DND-41 (cell line): Measurements from ENCODE around the gene PCSK4.

Experiments
- ATAC-seq: fragments of 200-7000 bp; cut with Tn5 transposase; 3 replicates; pipeline ENCODE4 v1.9.1; 2021; ENCODE audit warnings: low read depth; ENCODE audit not compliant: insufficient read depth
- DNase-seq: peaks from one replicate; pipeline ENCODE4 v3.0.0-alpha.2; 2020
- H2AFZ ChIP-seq: 2 replicates; pipeline ENCODE4 v1.6.0; 2012; ENCODE audit warnings: low read depth, low read length
- H3K27ac ChIP-seq: 2 replicates; pipeline ENCODE4 v1.5.1; 2012; ENCODE audit warnings: low read length, inconsistent platforms
- H3K27me3 ChIP-seq: fragments of 200-600 bp; sonication (generic); 2 replicates; pipeline ENCODE4 v1.6.0; 2012; ENCODE audit warnings: low read length, mild to moderate bottlenecking, inconsistent platforms; ENCODE audit not compliant: insufficient read depth, poor library complexity
- H3K36me3 ChIP-seq: 2 replicates; pipeline ENCODE4 v1.5.1; 2012; ENCODE audit warnings: low read length, inconsistent platforms; ENCODE audit not compliant: insufficient read depth
- H3K4me1 ChIP-seq: 2 replicates; pipeline ENCODE4 v1.5.1; 2012; ENCODE audit warnings: mild to moderate bottlenecking, low read length; ENCODE audit not compliant: insufficient read depth
- H3K4me2 ChIP-seq: 2 replicates; pipeline ENCODE4 v1.6.0; 2012; ENCODE audit warnings: mild to moderate bottlenecking, moderate library complexity, low read length, inconsistent platforms; ENCODE audit not compliant: insufficient read depth
- H3K4me3 ChIP-seq, 2 experiments: fragments of 200-600 bp in 1 of 2; shearing (Covaris generic) in 1 of 2; 2 replicates each; pipeline ENCODE4 v1.5.1; 2012 to 2016; ENCODE audit warnings: inconsistent platforms in 2 of 2, low read length in 2 of 2, mild to moderate bottlenecking in 2 of 2, low read depth in 1 of 2, moderate library complexity in 1 of 2
- H3K79me2 ChIP-seq: 2 replicates; pipeline ENCODE4 v1.6.0; 2012; ENCODE audit warnings: low read length, inconsistent platforms; ENCODE audit not compliant: insufficient read depth
- H3K9ac ChIP-seq: 2 replicates; pipeline ENCODE4 v1.6.0; 2012; ENCODE audit warnings: low read depth, mild to moderate bottlenecking, inconsistent platforms, low read length, moderate library complexity
- H3K9me3 ChIP-seq: 2 replicates; pipeline ENCODE4 v1.5.1; 2012; ENCODE audit warnings: low read length, moderate library complexity, mild to moderate bottlenecking, inconsistent platforms; ENCODE audit not compliant: insufficient read depth, severe bottlenecking
- H4K20me1 ChIP-seq: 2 replicates; pipeline ENCODE4 v1.6.0; 2012; ENCODE audit warnings: low read length; ENCODE audit not compliant: insufficient read depth
- EZH2 ChIP-seq: IDR thresholded peaks from 3 replicates; pipeline ENCODE4 v1.6.1; 2012; ENCODE audit warnings: borderline replicate concordance, low read depth, mild to moderate bottlenecking, moderate library complexity, low read length, inconsistent platforms; ENCODE audit not compliant: severe bottlenecking
- TF ChIP-seq, protein P1 (sequence below): IDR thresholded peaks from 2 replicates; pipeline ENCODE4 v1.5.1; 2012; ENCODE audit warnings: borderline replicate concordance, low read length, moderate library complexity, mild to moderate bottlenecking; ENCODE audit not compliant: poor library complexity, severe bottlenecking; ENCODE audit errors: extremely low read depth

PCSK4 gene

DNA sequence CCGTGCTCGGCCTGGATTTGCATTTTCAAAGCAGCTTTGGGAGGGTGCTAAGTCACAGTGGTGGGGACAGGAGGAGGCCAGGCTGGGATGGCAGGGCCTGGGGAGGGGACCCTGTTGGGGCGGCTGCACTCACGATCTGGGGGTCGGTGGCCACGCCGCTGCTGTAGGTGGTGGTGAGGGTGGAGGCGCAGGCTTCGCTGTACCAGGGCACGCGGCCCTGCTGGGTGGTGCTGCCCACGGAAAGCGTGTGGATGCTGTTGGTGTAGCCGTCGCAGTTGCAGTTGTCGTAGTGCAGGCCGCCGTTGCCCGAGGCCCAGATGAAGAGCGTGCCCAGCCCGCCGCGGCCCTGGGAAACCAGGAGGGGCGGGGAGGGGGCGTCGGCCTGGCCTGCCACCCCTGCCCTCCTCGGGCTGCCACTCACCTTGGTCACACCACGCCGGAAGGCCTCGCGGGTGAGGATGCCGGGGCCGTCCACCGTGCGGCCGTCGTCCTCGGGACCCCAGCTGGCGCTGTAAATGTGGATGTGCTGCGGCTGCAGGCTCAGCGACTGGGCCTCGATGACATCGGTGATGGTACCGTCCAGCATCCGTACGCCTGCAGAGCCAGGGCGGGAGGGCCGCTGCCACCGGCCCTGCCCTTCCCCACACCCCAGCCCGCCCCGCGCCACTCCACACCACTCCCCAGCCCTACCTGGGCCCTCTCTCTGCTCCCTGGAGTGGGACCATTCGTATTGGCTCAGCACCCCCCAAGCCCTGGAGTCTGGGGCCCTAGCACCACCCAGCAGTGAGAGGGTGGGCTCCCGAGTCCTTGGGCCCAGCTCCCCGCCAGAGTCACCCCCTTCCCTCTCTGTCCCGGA is 3.2 kb downstream of the PCSK4 start:
- no peaks in the 10 kb centered on the region for H3K36me3 ChIP-seq
- no peak for ATAC-seq
- no peak overlapping the region for H2AFZ ChIP-seq
- no peaks in the 10 kb centered on the region for H3K27me3 ChIP-seq
- H3K4me3 ChIP-seq, result no peak overlapping the region
- no peak overlapping the region for H3K4me2 ChIP-seq
- no peak for DNase-seq
- H3K27ac ChIP-seq, result no peak overlapping the region
- H3K9ac ChIP-seq, result no peak overlapping the region
- no peaks in the 10 kb centered on the region for H3K79me2 ChIP-seq
- peaks cover 29% of the 10 kb centered on the region for H3K4me1 ChIP-seq
- TF ChIP-seq, protein P1, sequence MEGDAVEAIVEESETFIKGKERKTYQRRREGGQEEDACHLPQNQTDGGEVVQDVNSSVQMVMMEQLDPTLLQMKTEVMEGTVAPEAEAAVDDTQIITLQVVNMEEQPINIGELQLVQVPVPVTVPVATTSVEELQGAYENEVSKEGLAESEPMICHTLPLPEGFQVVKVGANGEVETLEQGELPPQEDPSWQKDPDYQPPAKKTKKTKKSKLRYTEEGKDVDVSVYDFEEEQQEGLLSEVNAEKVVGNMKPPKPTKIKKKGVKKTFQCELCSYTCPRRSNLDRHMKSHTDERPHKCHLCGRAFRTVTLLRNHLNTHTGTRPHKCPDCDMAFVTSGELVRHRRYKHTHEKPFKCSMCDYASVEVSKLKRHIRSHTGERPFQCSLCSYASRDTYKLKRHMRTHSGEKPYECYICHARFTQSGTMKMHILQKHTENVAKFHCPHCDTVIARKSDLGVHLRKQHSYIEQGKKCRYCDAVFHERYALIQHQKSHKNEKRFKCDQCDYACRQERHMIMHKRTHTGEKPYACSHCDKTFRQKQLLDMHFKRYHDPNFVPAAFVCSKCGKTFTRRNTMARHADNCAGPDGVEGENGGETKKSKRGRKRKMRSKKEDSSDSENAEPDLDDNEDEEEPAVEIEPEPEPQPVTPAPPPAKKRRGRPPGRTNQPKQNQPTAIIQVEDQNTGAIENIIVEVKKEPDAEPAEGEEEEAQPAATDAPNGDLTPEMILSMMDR, result no peak
- no peak for TF ChIP-seq EZH2
- no peaks in the 10 kb centered on the region for H4K20me1 ChIP-seq
- H3K9me3 ChIP-seq, result no peaks in the 10 kb centered on the region

DNA sequence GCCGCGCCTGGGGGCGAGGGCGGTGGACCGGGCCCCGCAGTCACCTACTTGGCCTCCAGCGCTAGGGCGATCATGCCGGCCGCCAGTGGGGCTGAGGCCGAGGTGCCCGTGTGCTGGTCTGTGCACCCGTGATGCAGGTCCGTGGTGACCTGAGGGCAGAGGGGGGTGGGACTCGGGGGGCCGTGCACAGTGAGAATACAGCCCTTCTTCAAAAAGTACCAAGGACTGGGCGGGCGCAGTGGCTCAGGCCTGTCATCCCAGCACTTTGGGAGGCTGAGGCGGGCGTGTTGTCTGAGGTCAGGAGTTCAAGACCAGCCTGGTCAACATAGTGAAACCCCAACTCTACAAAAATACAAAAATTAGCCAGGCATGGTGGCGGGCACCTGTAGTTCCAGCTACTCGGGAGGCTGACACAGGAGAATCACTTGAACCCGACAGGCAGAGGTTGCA is 6.1 kb downstream of the PCSK4 start:
- H4K20me1 ChIP-seq, result no peaks in the 10 kb centered on the region
- no peak overlapping the region for H3K9ac ChIP-seq
- no peak overlapping the region for H3K4me2 ChIP-seq
- H3K27ac ChIP-seq, result no peak overlapping the region
- peaks cover under 1% of the 10 kb centered on the region for H3K79me2 ChIP-seq
- TF ChIP-seq, protein P1, result no peak
- TF ChIP-seq EZH2, result no peak
- H3K9me3 ChIP-seq, result no peaks in the 10 kb centered on the region
- ATAC-seq, result no peak
- no peaks in the 10 kb centered on the region for H3K36me3 ChIP-seq
- H3K4me3 ChIP-seq, result no peak overlapping the region
- no peak for DNase-seq
- H3K27me3 ChIP-seq, result no peaks in the 10 kb centered on the region
- peaks cover 12% of the 10 kb centered on the region for H3K4me1 ChIP-seq
- H2AFZ ChIP-seq, result no peak overlapping the region

DNA sequence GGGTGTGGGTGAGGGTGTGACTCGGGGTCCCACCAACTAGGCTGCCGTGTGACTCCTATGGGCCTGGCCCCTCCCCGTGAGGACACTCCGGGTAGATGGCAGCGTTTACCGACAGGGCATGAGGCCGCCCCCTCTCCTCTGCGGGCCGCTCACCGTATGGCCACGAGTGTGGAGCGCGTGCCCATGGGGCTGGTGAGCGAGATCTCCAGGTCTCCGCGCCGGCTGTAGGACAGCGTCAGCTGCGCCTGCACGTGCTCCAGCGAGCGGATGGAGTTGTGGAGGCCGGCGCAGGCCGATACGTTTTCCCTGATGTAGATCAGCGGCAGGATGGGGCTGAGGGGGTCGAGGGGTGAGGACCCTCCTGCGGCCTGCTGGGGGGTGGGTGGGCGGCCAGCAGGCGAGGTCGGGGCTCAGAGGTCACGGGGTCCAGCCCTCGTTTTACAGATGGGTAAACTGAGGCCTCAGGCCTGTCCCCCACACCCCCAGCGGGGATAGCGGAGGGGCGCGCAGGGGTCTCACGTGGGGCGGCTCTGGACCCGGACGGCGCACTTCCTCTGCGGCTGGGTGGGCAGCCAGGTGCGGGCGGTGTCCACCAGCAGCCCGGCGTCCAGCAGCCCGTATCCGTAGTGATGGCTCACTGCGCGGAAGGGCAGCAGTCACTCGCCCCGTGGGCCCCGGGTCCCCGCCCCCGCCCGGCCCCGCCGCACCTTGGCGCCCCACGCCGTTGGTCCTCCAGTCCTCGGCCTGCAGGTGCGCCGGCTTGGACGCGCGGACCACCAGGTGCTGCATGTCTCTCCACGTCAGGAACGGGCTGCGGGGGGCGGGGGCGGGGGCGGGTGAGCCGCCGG is 6.8 kb downstream of the PCSK4 start:
- ATAC-seq (no peak), DNase-seq (no peak)
- peaks cover 7% of the 10 kb centered on the region for H3K79me2 ChIP-seq
- no peaks in the 10 kb centered on the region; the same call in 1 of the 2 replicates for H3K36me3 ChIP-seq
- no peak overlapping the region for H3K4me3 ChIP-seq
- peaks cover 3% of the 10 kb centered on the region; the same call in 1 of the 2 replicates for H4K20me1 ChIP-seq
- H3K27ac ChIP-seq, result no peak overlapping the region
- TF ChIP-seq, protein P1, result no peak
- TF ChIP-seq EZH2, result no peak
- peaks cover 9% of the 10 kb centered on the region for H3K4me1 ChIP-seq
- H3K9me3 ChIP-seq, result no peaks in the 10 kb centered on the region
- no peak overlapping the region for H3K9ac ChIP-seq
- no peak overlapping the region for H3K4me2 ChIP-seq
- H3K27me3 ChIP-seq, result no peaks in the 10 kb centered on the region
- H2AFZ ChIP-seq, result no peak overlapping the region
